ENCODE measurements around the gene PWP2.

The PWP2 gene

GRCh38 chr21:44059710-44060109, 47.5 kb upstream of the PWP2 start:
- TF ChIP-seq EZH2 (IDR thresholded peaks at IDR 0.05; ENCODE audit: borderline replicate concordance, low read depth, low read length, severe bottlenecking) (no peak), CTCF (IDR thresholded peaks at IDR 0.05; ENCODE audit: borderline replicate concordance, extremely low read depth, low read length, poor library complexity, severe bottlenecking) (no peak)
- Histone ChIP-seq H3K27me3 (ENCODE audit: insufficient read depth, low read length, poor library complexity) (no peaks in the 10 kb centered on the region), H3K9ac (ENCODE audit: low read depth, low read length) (no peak overlapping the region), H3K9me3 (ENCODE audit: insufficient read depth, low read length, severe bottlenecking) (no peaks in the 10 kb centered on the region), H3K4me1 (ENCODE audit: insufficient read depth, low read length) (no peaks in the 10 kb centered on the region), H4K20me1 (ENCODE audit: insufficient read depth, low read length) (peaks cover 19% of the 10 kb centered on the region), H3K36me3 (ENCODE audit: insufficient read depth, low read length) (peaks cover 87% of the 10 kb centered on the region), H3K4me2 (ENCODE audit: insufficient read depth, low read length) (no peak overlapping the region), H3K4me3 (ENCODE audit: low read depth in 1 of 2, low read length in 2 of 2) (no peak overlapping the region), H2AFZ (ENCODE audit: low read depth, low read length) (no peak overlapping the region), H3K27ac (ENCODE audit: low read length) (no peak overlapping the region), H3K79me2 (ENCODE audit: insufficient read depth, low read length) (peaks cover 15% of the 10 kb centered on the region)
- DNase-seq (no peak), ATAC-seq (ENCODE audit: insufficient read depth, low read depth) (no peak)

GRCh38 chr21:44062380-44062779, 44.8 kb upstream of the PWP2 start:
- Histone ChIP-seq H3K4me2 (ENCODE audit: insufficient read depth, low read length) (no peak overlapping the region), H4K20me1 (ENCODE audit: insufficient read depth, low read length) (peaks cover 36% of the 10 kb centered on the region), H3K27ac (ENCODE audit: low read length) (no peak overlapping the region), H3K9ac (ENCODE audit: low read depth, low read length) (no peak overlapping the region), H3K9me3 (ENCODE audit: insufficient read depth, low read length, severe bottlenecking) (no peaks in the 10 kb centered on the region), H3K36me3 (ENCODE audit: insufficient read depth, low read length) (peaks cover 87% of the 10 kb centered on the region), H3K79me2 (ENCODE audit: insufficient read depth, low read length) (peaks cover 35% of the 10 kb centered on the region), H3K4me1 (ENCODE audit: insufficient read depth, low read length) (no peaks in the 10 kb centered on the region; the same call in 1 of the 2 replicates), H3K27me3 (ENCODE audit: insufficient read depth, low read length, poor library complexity) (no peaks in the 10 kb centered on the region), H3K4me3 (ENCODE audit: low read depth in 1 of 2, low read length in 2 of 2) (no peak overlapping the region), H2AFZ (ENCODE audit: low read depth, low read length) (no peak overlapping the region)
- ATAC-seq (ENCODE audit: insufficient read depth, low read depth), result no peak
- no peak for DNase-seq
- TF ChIP-seq CTCF (IDR thresholded peaks at IDR 0.05; ENCODE audit: borderline replicate concordance, extremely low read depth, low read length, poor library complexity, severe bottlenecking) (no peak), EZH2 (IDR thresholded peaks at IDR 0.05; ENCODE audit: borderline replicate concordance, low read depth, low read length, severe bottlenecking) (no peak)

GRCh38 chr21:44063151-44063912, 43.9 kb upstream of the PWP2 start:
- Histone ChIP-seq H2AFZ (ENCODE audit: low read depth, low read length) (no peak overlapping the region), H3K4me1 (ENCODE audit: insufficient read depth, low read length) (no peaks in the 10 kb centered on the region; the same call in 1 of the 2 replicates), H3K36me3 (ENCODE audit: insufficient read depth, low read length) (peaks cover 85% of the 10 kb centered on the region), H3K27ac (ENCODE audit: low read length) (no peak overlapping the region), H4K20me1 (ENCODE audit: insufficient read depth, low read length) (peaks cover 37% of the 10 kb centered on the region), H3K4me3 (ENCODE audit: low read depth in 1 of 2, low read length in 2 of 2) (no peak overlapping the region), H3K27me3 (ENCODE audit: insufficient read depth, low read length, poor library complexity) (no peaks in the 10 kb centered on the region), H3K9me3 (ENCODE audit: insufficient read depth, low read length, severe bottlenecking) (no peaks in the 10 kb centered on the region), H3K9ac (ENCODE audit: low read depth, low read length) (no peak overlapping the region), H3K79me2 (ENCODE audit: insufficient read depth, low read length) (peaks cover 36% of the 10 kb centered on the region), H3K4me2 (ENCODE audit: insufficient read depth, low read length) (no peak overlapping the region)
- ATAC-seq (ENCODE audit: insufficient read depth, low read depth) (no peak), DNase-seq (no peak)
- TF ChIP-seq CTCF (IDR thresholded peaks at IDR 0.05; ENCODE audit: borderline replicate concordance, extremely low read depth, low read length, poor library complexity, severe bottlenecking) (no peak), EZH2 (IDR thresholded peaks at IDR 0.05; ENCODE audit: borderline replicate concordance, low read depth, low read length, severe bottlenecking) (no peak)
